SK-N-SH treated with all-trans-retinoic acid at 6 μM for 48 hours (cell line): ENCODE results near the gene BPHL.
A peak's percentile ranks its signal among the peaks of the same experiment; 100 is the strongest.

Source experiments
- ATAC-seq: fragments of 200-7000 bp; cut with Tn5 transposase; 3 replicates; pipeline ENCODE4 v1.9.1; 2020; ENCODE audit warnings: mild to moderate bottlenecking, moderate library complexity
- ARNTL ChIP-seq: fragments of 450-650 bp; formaldehyde crosslinking; IDR thresholded peaks from 2 replicates; pipeline ENCODE4 v1.5.0; 2020; ENCODE audit warnings: low read depth, mild to moderate bottlenecking, moderate library complexity, borderline replicate concordance
- BACH2 ChIP-seq: fragments of 250-450 bp; sonication (Bioruptor Pico); IDR thresholded peaks from 2 replicates; pipeline ENCODE4 v1.9.0; 2021; ENCODE audit warnings: mild to moderate bottlenecking, borderline replicate concordance
- CREB5 ChIP-seq: fragments of 250-450 bp; sonication (Bioruptor Pico); IDR thresholded peaks from 2 replicates; pipeline ENCODE4 v1.5.1; 2020; ENCODE audit warnings: low read depth, mild to moderate bottlenecking, moderate library complexity
- CSDC2 ChIP-seq: fragments of 250-450 bp; sonication (Bioruptor Pico); IDR thresholded peaks from 2 replicates; pipeline ENCODE4 v1.5.0; 2020; ENCODE audit warnings: mild to moderate bottlenecking, moderate library complexity
- CSRNP3 ChIP-seq: fragments of 250-450 bp; sonication (Bioruptor Pico); IDR thresholded peaks from 2 replicates; pipeline ENCODE4 v1.5.1; 2021; ENCODE audit warnings: mild to moderate bottlenecking, moderate library complexity
- ESRRG ChIP-seq: fragments of 250-450 bp; sonication (Bioruptor Pico); IDR thresholded peaks from 2 replicates; pipeline ENCODE4 v1.6.1; 2021; ENCODE audit warnings: mild to moderate bottlenecking
- GLIS3 ChIP-seq: fragments of 250-450 bp; sonication (Bioruptor Pico); IDR thresholded peaks from 2 replicates; pipeline ENCODE4 v1.5.0; 2020; ENCODE audit warnings: mild to moderate bottlenecking, moderate library complexity
- ISL1 ChIP-seq: fragments of 250-450 bp; sonication (Bioruptor Pico); IDR thresholded peaks from 2 replicates; pipeline ENCODE4 v2.1.2; 2022; ENCODE audit warnings: mild to moderate bottlenecking, moderate library complexity
- OSR1 ChIP-seq: fragments of 250-450 bp; sonication (Bioruptor Pico); IDR thresholded peaks from 2 replicates; pipeline ENCODE4 v1.8.0; 2022; ENCODE audit warnings: moderate library complexity, mild to moderate bottlenecking, inconsistent platforms
- POU6F1 ChIP-seq: fragments of 250-450 bp; sonication (Bioruptor Pico); IDR thresholded peaks from 2 replicates; pipeline ENCODE4 v1.8.0; 2021; ENCODE audit warnings: low read depth, mild to moderate bottlenecking, moderate library complexity, borderline replicate concordance
- PPARA ChIP-seq: fragments of 250-450 bp; sonication (Bioruptor Pico); IDR thresholded peaks from 2 replicates; pipeline ENCODE4 v1.5.0; 2020; ENCODE audit warnings: mild to moderate bottlenecking, borderline replicate concordance
- RARB ChIP-seq: fragments of 250-450 bp; sonication (Bioruptor Pico); IDR thresholded peaks from 2 replicates; pipeline ENCODE4 v1.8.0; 2021; ENCODE audit warnings: mild to moderate bottlenecking, moderate library complexity
- SNAI2 ChIP-seq: fragments of 250-450 bp; sonication (Bioruptor Pico); IDR thresholded peaks from 2 replicates; pipeline ENCODE4 v1.5.0; 2020; ENCODE audit warnings: mild to moderate bottlenecking, moderate library complexity
- TCF4 ChIP-seq: fragments of 250-450 bp; sonication (Bioruptor Pico); IDR thresholded peaks from 2 replicates; pipeline ENCODE4 v1.8.0; 2021; ENCODE audit warnings: mild to moderate bottlenecking, moderate library complexity, borderline replicate concordance
- TOX ChIP-seq: fragments of 250-450 bp; sonication (Bioruptor Pico); IDR thresholded peaks from 2 replicates; pipeline ENCODE4 v1.8.0; 2021; ENCODE audit warnings: mild to moderate bottlenecking, moderate library complexity, borderline replicate concordance
- TSHZ2 ChIP-seq: fragments of 250-450 bp; sonication (Bioruptor Pico); IDR thresholded peaks from 2 replicates; pipeline ENCODE4 v1.5.0; 2020; ENCODE audit warnings: mild to moderate bottlenecking, moderate library complexity
- ZC3H10 ChIP-seq: fragments of 250-450 bp; sonication (Bioruptor Pico); IDR thresholded peaks from 2 replicates; pipeline ENCODE4 v1.5.1; 2021; ENCODE audit warnings: mild to moderate bottlenecking, moderate library complexity
- ZFP3 ChIP-seq: fragments of 250-450 bp; sonication (Bioruptor Pico); IDR thresholded peaks from 2 replicates; pipeline ENCODE4 v1.5.0; 2020; ENCODE audit warnings: mild to moderate bottlenecking, moderate library complexity
- ZFP30 ChIP-seq: fragments of 450-650 bp; formaldehyde crosslinking; IDR thresholded peaks from 2 replicates; pipeline ENCODE4 v1.5.0; 2022; ENCODE audit warnings: mild to moderate bottlenecking, moderate library complexity
- ZNF565 ChIP-seq: fragments of 450-650 bp; formaldehyde crosslinking; conservative IDR thresholded peaks from 2 replicates; pipeline ENCODE4 v1.5.0; 2020; ENCODE audit warnings: low read depth, mild to moderate bottlenecking, moderate library complexity
- ZNF70 ChIP-seq: fragments of 450-650 bp; formaldehyde crosslinking; IDR thresholded peaks from 2 replicates; pipeline ENCODE4 v1.5.0; 2020; ENCODE audit warnings: mild to moderate bottlenecking, moderate library complexity
- ZNF8 ChIP-seq: fragments of 450-650 bp; formaldehyde crosslinking; IDR thresholded peaks from 2 replicates; pipeline ENCODE4 v1.5.0; 2020; ENCODE audit warnings: mild to moderate bottlenecking, moderate library complexity

Gene BPHL

GRCh38 chr6:3117912-3118352 lies 579 bp upstream of the BPHL start:
- ATAC-seq: peak; percentile 36
- TF ChIP-seq CREB5 (CRISPR knock-in tag): 0 out of 2 replicates have a peak, but pooled peaks have one; percentile 18
- TF ChIP-seq SNAI2 (CRISPR knock-in tag): no peak

GRCh38 chr6:3119040-3119723 lies 671 bp downstream of the BPHL start:
- ATAC-seq: peak; percentile 68
- TF ChIP-seq TSHZ2 (CRISPR knock-in tag) (no peak), CSRNP3 (no peak), BACH2 (CRISPR knock-in tag) (no peak), RARB (CRISPR knock-in tag) (no peak), SNAI2 (CRISPR knock-in tag) (no peak), ZNF70 (CRISPR knock-in tag) (no peak), ZFP30 (CRISPR knock-in tag) (no peak), ZNF565 (CRISPR knock-in tag) (no peak), TOX (no peak), ESRRG (CRISPR knock-in tag) (no peak), PPARA (CRISPR knock-in tag) (no peak), GLIS3 (CRISPR knock-in tag) (no peak), TCF4 (CRISPR knock-in tag) (no peak), CSDC2 (no peak), ZFP3 (no peak), POU6F1 (no peak), OSR1 (CRISPR knock-in tag) (no peak)

- no peak for ATAC-seq
- TF ChIP-seq ESRRG (CRISPR knock-in tag): no peak
- TF ChIP-seq CSDC2: no peak
- no peak for TF ChIP-seq ZNF8 (CRISPR knock-in tag)
- no peak for TF ChIP-seq TOX
- no peak for TF ChIP-seq ISL1 (CRISPR knock-in tag)
- no peak for TF ChIP-seq ZC3H10 (CRISPR knock-in tag)
- TF ChIP-seq PPARA (CRISPR knock-in tag): no peak
Measured at GRCh38 chr6:3120765-3121089, 2.2 kb downstream of the BPHL start.

GRCh38 chr6:3122823-3123182 lies 4.3 kb downstream of the BPHL start:
- ATAC-seq: no peak
- no peak for TF ChIP-seq TOX
- no peak for TF ChIP-seq ESRRG (CRISPR knock-in tag)
- no peak for TF ChIP-seq SNAI2 (CRISPR knock-in tag)
- no peak for TF ChIP-seq CREB5 (CRISPR knock-in tag)
- TF ChIP-seq ARNTL: no peak
- no peak for TF ChIP-seq ZFP3
- TF ChIP-seq PPARA (CRISPR knock-in tag): no peak
